ENCODE measurements around the gene SEPTIN5.
A peak's percentile ranks its signal among the peaks of the same experiment; 100 is the strongest.
"Not testable (repeated sequence)": the region's sequence is repeated elsewhere in the genome, so short reads cannot be mapped to it uniquely, and the experiment has no call there.

SEPTIN5 gene

GRCh38 chr22:19718456-19719049, 4.2 kb downstream of the SEPTIN5 start:
- Histone ChIP-seq H3K4me3 (peak overlapping the region; percentile 41 to 76 (median 47)), H3K27ac (peak overlapping the region in 16 of 21 experiments; percentile 9 to 78 (median 51))

- peak overlapping the region in 13 of 21 experiments; percentile 9 to 78 (median 53) for H3K27ac ChIP-seq
- H3K4me3 ChIP-seq, result peak overlapping the region; percentile 41 to 76 (median 47)
These were observed 4.8 kb downstream of the SEPTIN5 start for GRCh38 chr22:19719050-19719482.

DNA sequence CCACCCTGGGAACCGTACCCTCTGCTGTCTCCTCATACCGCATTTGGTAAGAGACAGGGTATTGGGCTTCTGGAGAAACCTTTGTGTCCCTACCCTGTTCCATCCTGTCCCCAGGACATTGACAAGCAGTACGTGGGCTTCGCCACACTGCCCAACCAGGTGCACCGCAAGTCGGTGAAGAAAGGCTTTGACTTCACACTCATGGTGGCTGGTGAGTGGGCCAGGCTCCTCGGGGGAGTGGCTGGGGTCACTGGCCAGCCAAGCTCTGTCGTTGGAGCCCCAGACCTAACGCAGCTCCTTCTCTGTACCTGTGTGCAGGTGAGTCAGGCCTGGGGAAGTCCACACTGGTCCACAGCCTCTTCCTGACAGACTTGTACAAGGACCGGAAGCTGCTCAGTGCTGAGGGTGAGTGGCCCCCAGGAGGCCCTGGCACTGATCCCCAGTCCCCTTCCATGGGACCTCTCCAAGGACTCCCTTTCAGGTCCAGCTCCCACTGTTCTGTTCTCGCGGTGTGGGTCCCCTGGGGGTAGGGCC, 5.3 kb downstream of the SEPTIN5 start:
- peak overlapping the region in 2 of 21 experiments; percentile 48 to 78 for H3K27ac ChIP-seq
- peak overlapping the region in 2 of 7 experiments; percentile 43 to 51 for H3K4me3 ChIP-seq

- no peak overlapping the region for H3K27ac ChIP-seq
- H3K4me3 ChIP-seq, result no peak overlapping the region
These were observed 6.0 kb downstream of the SEPTIN5 start for GRCh38 chr22:19720150-19720827.

- H3K27ac ChIP-seq, result no peak overlapping the region
- H3K4me3 ChIP-seq, result no peak overlapping the region
These were observed 6.7 kb downstream of the SEPTIN5 start for GRCh38 chr22:19720999-19721329.

GRCh38 chr22:19721330-19722177, 7.3 kb downstream of the SEPTIN5 start:
- H3K4me3 ChIP-seq, result no peak overlapping the region

GRCh38 chr22:19722178-19722981, 8.1 kb downstream of the SEPTIN5 start:
- H3K27ac ChIP-seq, result no peak overlapping the region
- no peak overlapping the region for H3K4me3 ChIP-seq

More at GRCh38 chr22:19721330-19722177, 7.3 kb downstream of the SEPTIN5 start:
- no peak overlapping the region for H3K27ac ChIP-seq

GRCh38 chr22:19722982-19723231, 8.6 kb downstream of the SEPTIN5 start:
- Histone ChIP-seq H3K4me3 (no peak overlapping the region), H3K27ac (no peak overlapping the region)

DNA sequence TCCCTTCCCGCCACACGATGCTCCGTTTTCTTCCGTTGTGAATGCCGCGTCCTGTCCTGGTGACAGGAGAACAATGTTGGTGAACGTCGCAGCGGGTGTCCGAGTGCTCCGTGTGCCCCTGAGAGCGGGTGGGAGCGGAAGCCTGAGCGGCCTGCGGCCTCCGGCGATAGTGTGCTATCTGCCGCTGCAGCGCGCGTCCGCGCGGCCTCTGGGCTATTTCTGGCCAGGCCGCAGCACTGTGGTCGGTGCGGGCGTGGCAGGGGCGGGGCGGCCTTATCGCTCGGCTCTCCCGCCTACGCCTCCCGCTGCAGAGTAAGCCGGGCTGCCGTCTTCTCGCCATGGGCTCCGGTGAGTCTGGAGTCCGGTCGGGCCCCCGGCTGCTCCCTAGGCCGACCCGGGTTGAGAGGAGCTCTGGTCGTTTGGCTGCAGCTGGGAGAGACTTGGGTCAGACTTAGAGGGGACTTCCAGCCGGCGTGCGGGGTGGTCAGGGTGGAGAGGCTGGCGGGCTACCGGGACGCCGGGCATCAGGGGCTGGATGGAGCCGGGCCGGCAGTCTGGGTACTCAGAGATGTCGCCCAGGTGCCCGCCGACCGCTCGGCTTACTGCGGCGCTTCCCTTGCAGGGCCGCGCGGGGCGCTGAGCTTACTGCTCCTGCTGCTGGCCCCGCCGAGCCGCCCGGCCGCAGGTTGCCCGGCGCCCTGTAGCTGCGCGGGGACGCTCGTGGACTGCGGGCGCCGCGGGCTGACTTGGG, 9.1 kb downstream of the SEPTIN5 start, which contains the start of gene GP1BB:
TSS of gene GP1BB (plus strand) at position 308 of the 751 bp plus-strand sequence. CDS start at position 339, 31 bp downstream.
- Histone ChIP-seq H3K27ac (no peak within 1 kb of the TSS), H3K4me3 (peak within 1 kb of the TSS in 4 of 7 experiments; percentile 4 to 33 (median 16))

DNA sequence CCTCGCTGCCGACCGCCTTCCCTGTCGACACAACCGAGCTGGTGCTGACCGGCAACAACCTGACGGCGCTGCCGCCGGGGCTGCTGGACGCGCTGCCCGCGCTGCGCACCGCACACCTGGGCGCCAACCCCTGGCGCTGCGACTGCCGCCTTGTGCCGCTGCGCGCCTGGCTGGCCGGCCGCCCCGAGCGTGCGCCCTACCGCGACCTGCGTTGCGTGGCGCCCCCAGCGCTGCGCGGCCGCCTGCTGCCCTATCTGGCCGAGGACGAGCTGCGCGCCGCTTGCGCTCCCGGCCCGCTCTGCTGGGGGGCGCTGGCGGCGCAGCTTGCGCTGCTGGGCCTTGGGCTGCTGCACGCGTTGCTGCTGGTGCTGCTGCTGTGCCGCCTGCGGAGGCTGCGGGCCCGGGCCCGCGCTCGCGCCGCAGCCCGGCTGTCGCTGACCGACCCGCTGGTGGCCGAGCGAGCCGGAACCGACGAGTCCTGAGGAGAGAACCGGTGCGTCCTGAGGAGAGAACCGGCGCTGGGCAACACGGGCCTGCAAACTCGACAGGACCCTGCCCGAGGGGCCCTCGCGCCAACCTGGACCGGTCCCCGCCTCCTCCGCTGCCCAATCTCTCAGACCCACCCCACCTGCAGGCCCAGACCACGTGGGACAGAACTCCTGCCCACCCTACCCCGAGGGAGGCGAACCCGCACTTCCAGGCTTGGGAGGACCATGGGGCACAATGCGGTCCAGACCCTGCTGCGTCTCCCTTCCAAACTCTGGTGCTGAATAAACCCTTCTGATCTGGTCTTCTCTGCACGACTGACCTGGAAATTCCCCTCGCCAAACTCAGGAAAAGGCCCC, 9.9 kb downstream of the SEPTIN5 start:
- Histone ChIP-seq H3K27ac (no peak overlapping the region), H3K4me3 (peak overlapping the region in 4 of 7 experiments; percentile 4 to 33 (median 16))

- no peak overlapping the region for H3K4me3 ChIP-seq
- no peak overlapping the region for H3K27ac ChIP-seq
These were observed 10.8 kb downstream of the SEPTIN5 start for GRCh38 chr22:19724927-19725661.

GRCh38 chr22:19726064-19726788, 11.9 kb downstream of the SEPTIN5 start:
- H3K4me3 ChIP-seq, H3K27ac ChIP-seq: not testable (repeated sequence)

- H3K4me3 ChIP-seq, result no peak overlapping the region
- no peak overlapping the region for H3K27ac ChIP-seq
These were observed 13.2 kb downstream of the SEPTIN5 start for GRCh38 chr22:19727310-19728150.

DNA sequence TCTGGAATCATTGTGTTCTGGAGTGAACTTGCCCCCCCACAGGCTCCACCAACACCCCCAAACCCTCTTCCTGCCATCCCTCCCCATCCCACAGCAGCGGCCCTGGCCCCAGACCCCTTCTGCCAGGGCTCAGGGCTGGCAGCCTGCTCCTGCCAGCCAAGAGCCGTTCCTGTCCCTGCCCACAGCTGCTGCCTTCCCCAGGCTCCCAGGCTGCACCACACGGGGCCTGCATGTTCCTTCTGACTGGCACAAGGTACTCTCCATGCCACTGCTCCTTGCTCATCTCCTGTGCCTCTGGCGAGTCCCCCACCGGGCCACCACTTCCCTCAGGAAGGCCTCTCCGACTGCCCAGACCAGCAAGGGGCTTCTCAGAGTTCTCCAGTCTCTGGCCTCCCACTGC, 14.0 kb downstream of the SEPTIN5 start:
- no peak overlapping the region for H3K27ac ChIP-seq
- H3K4me3 ChIP-seq, result no peak overlapping the region

- Histone ChIP-seq H3K4me3 (no peak overlapping the region), H3K27ac (no peak overlapping the region)
These were observed 14.5 kb downstream of the SEPTIN5 start for GRCh38 chr22:19728836-19729235.

- no peak overlapping the region for H3K4me3 ChIP-seq
- no peak overlapping the region for H3K27ac ChIP-seq
These were observed 15.2 kb downstream of the SEPTIN5 start for GRCh38 chr22:19729507-19729906.
